Thyroid gland (tissue), 4 donors: ENCODE data around the gene SYNM.

ENCODE experiments used
- CTCF ChIP-seq, 6 experiments: fragments of 200-600 bp in 3 of 6; fragments of 450-650 bp in 3 of 6; sonication (generic) in 3 of 6; IDR thresholded peaks; one replicate each; pipeline ENCODE4 v1.5.1; 2016 to 2019; ENCODE audit warnings: antibody characterized with exemption in 6 of 6, mild to moderate bottlenecking in 2 of 6, inconsistent platforms in 1 of 6, moderate library complexity in 1 of 6
- POLR2A ChIP-seq, 2 donors: fragments of 450-650 bp; IDR thresholded peaks; one replicate each; pipeline ENCODE4 v1.6.1; 2017; ENCODE audit warnings: antibody characterized with exemption in 2 of 2, mild to moderate bottlenecking in 2 of 2, moderate library complexity in 1 of 2

GRCh38 chr15:99071091-99071680 is 33.7 kb upstream of the SYNM start:
- no peak for TF ChIP-seq CTCF (IDR thresholded peaks at IDR 0.05)
- no peak for TF ChIP-seq POLR2A (IDR thresholded peaks at IDR 0.05)
